ENCODE results near the gene RPS24.
"Not testable (repeated sequence)": the region's sequence is repeated elsewhere in the genome, so short reads cannot be mapped to it uniquely, and the experiment has no call there.

RPS24 gene

GRCh38 chr10:78063236-78063635 lies 29.6 kb downstream of the RPS24 start:
- DNase-seq (ENCODE audit: low read depth), result no peak
- TF ChIP-seq, protein P1, sequence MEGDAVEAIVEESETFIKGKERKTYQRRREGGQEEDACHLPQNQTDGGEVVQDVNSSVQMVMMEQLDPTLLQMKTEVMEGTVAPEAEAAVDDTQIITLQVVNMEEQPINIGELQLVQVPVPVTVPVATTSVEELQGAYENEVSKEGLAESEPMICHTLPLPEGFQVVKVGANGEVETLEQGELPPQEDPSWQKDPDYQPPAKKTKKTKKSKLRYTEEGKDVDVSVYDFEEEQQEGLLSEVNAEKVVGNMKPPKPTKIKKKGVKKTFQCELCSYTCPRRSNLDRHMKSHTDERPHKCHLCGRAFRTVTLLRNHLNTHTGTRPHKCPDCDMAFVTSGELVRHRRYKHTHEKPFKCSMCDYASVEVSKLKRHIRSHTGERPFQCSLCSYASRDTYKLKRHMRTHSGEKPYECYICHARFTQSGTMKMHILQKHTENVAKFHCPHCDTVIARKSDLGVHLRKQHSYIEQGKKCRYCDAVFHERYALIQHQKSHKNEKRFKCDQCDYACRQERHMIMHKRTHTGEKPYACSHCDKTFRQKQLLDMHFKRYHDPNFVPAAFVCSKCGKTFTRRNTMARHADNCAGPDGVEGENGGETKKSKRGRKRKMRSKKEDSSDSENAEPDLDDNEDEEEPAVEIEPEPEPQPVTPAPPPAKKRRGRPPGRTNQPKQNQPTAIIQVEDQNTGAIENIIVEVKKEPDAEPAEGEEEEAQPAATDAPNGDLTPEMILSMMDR (IDR thresholded peaks at IDR 0.05; ENCODE audit: control insufficient read depth, insufficient read depth, low read depth, low read length, missing control alignments), result no peak
- no peak overlapping the region for H3K4me3 ChIP-seq (ENCODE audit: control insufficient read depth, low read depth, low read length)

GRCh38 chr10:78064919-78065318 lies 31.3 kb downstream of the RPS24 start:
- not testable (repeated sequence) for H3K4me3 ChIP-seq (ENCODE audit: control insufficient read depth, low read depth, low read length); DNase-seq (ENCODE audit: low read depth)

DNA sequence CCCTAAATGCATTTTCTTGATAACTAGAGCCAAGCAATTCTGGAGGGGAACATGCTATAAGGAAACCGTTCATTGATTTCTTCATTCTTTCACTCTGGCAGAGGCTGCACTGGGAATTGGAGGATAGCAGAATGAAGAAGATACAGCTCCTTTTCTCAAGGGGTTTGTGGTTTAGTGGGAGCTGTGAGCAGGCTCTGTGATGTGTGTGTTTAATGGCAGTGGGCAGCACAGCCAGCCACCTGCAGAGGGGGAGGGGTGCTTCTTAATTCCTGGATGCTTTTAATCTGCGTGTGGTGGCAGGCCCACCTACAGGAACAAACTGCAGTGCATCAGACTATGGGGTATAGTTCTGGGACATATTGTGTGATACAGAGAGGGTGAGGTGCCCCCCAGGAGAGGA lies 31.9 kb downstream of the RPS24 start:
- H3K4me3 ChIP-seq (ENCODE audit: control insufficient read depth, low read depth, low read length), result no peak overlapping the region
- no peak for DNase-seq (ENCODE audit: low read depth)
- TF ChIP-seq, protein P1 (IDR thresholded peaks at IDR 0.05; ENCODE audit: control insufficient read depth, insufficient read depth, low read depth, low read length, missing control alignments), result no peak

DNA sequence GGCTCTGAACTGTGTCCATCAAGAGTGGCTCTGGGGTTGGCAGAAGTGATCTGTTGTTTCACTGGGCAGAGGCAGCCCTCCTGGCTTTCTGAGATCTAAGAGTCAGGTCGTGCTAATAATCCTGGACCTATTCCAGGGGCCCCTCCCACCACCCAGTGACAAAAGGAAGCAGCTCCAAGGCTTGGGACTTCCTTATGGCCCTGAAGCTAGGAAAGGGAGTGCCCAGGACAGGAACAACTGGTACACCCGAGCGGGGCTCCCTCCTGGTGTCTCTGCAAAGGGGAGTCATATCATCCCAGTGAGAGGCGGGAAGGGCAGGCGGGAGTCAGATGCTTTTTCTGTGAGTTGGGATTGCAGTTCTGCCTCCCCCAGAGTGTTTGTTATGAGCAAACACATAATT lies 32.3 kb downstream of the RPS24 start:
- no peak for DNase-seq (ENCODE audit: low read depth)
- TF ChIP-seq, protein P1 (IDR thresholded peaks at IDR 0.05; ENCODE audit: control insufficient read depth, insufficient read depth, low read depth, low read length, missing control alignments), result no peak
- H3K4me3 ChIP-seq (ENCODE audit: control insufficient read depth, low read depth, low read length), result no peak overlapping the region

DNA sequence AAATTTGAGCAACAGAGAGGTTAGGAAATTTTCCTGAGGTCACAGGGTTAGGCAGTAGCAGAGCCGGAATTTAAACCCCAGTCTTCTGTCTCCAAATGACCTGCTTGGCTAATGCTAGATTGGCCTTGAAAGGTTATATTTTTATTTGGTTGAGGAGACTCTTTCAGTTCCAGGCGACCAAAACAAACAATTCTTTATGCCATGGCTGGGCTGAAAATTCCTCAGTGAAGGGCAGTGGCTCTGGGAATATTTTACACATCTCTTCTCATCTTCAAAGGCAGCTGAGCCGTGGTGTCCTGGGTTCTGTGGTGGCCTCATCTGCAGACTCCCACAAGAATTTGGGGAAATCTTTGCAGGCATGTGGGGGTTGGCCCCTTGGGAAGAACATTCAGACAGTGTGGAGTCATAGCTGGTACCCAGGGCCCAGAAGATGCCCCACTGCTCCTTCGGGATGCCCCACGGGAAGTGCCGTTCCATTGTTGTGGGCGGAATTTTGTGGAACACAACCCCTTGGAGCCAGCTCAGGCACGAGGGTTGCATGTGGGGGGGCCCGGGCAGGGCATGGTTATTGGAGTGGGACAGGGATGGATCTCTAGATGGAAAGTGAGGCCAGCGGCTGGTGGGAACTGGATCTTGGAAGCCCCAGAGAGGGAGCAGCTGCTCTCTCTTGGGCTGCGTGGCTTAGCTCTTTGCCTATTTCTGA lies 33.2 kb downstream of the RPS24 start:
- TF ChIP-seq, protein P1 (IDR thresholded peaks at IDR 0.05; ENCODE audit: control insufficient read depth, insufficient read depth, low read depth, low read length, missing control alignments), result no peak
- H3K4me3 ChIP-seq (ENCODE audit: control insufficient read depth, low read depth, low read length), result no peak overlapping the region
- no peak for DNase-seq (ENCODE audit: low read depth)

DNA sequence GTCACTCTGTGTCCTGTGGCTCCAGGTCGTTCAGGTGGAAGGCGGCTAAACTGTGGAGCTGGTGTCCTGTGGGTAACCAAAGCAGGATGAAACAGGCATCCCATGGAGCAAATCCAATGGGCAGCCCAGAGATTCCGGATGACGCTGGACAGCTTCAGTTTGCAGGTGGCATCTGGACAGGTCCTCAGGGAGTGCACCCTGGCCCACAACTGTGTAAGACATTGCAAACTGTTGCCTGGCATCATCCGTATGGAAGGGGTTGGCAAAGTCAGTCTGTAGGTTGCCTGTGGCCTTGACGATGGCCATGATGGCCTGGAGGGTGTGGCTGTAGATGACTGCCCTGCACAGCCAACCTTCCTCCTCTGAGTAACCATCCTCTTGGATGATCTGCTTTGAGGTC lies 35.5 kb downstream of the RPS24 start:
- H3K4me3 ChIP-seq (ENCODE audit: control insufficient read depth, low read depth, low read length), result no peak overlapping the region
- TF ChIP-seq, protein P1 (IDR thresholded peaks at IDR 0.05; ENCODE audit: control insufficient read depth, insufficient read depth, low read depth, low read length, missing control alignments), result no peak
- no peak for DNase-seq (ENCODE audit: low read depth)

DNA sequence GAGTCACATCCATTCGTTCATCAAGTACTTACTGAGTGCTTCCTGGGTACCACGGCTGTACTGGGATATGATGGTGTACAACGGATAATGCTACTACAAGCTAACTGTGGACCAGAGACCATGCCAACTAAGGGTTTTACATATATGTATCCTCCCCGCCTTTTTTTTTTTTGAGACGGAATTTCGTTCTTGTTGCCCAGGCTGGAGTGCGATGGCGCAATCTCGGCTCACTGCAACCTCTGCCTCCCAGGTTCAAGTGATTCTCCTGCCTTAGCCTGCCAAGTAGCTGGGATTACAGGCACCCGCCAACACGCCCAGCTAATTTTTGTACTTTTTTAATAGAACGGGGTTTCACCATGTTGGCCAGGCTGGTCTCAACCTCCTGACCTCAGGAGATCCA lies 36.4 kb downstream of the RPS24 start:
- H3K4me3 ChIP-seq (ENCODE audit: control insufficient read depth, low read depth, low read length); DNase-seq (ENCODE audit: low read depth): not testable (repeated sequence)

DNA sequence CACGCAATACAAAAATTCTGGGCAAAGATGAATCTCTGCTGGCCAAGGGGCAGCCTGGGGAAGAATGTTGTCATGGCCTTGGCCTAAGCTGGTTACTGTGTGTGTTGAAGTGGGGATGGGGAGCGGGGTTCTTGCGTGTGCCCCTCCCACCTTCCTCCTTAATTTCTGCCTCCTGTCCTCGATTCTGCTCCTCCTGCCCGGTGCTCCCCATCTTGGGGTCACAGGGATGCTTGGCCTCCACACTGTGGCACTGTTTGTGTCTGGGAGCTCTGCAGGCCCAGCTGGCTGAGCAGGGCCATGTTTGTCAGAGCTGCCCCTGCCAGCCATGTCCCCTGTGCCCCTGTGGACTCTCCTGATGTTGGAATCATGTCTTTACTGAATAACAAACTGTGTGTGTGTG lies 37.1 kb downstream of the RPS24 start:
- H3K4me3 ChIP-seq (ENCODE audit: control insufficient read depth, low read depth, low read length), result no peak overlapping the region
- TF ChIP-seq, protein P1 (IDR thresholded peaks at IDR 0.05; ENCODE audit: control insufficient read depth, insufficient read depth, low read depth, low read length, missing control alignments), result no peak
- no peak for DNase-seq (ENCODE audit: low read depth)
